ENCODE data around the gene MYO18B. TPM values are rescaled to one million over a fixed set of nuclear protein-coding genes. Genes with fewer than 3 reads are reported as not detected.

The MYO18B gene
- total and polyA plus RNA-seq, 7 donors: 79.3 to 434 (median 273) TPM

DNA sequence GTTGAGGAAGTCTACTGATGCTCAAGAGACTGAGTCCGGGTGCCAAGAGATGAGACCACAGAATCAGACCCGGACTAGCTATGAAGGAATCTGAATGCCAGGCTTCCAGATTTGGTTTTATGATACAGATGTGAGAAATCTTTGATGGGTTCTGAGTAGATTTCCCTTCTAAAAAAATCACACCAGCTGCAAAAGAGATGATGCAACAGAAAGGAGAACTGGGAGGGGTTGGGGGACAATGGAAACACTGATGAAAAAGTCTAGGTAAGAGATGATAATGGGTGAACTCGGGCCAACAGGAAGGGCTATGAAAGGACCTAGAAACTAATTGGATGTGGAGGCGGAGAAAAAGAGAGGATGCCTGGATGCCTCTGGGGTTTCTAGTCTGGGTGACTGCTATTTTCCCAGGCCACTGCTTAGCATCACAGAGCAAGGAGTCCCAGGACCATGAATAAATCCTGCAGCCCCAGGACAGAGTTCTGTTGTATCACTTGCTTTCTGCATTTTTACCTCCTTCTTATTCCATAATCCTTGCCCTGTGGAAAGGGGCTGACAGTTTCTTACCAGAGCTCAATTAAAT, 311.8 kb downstream of the MYO18B start:
- no peaks in the 10 kb centered on the region for H3K9me3 ChIP-seq
- TF ChIP-seq, protein P1, sequence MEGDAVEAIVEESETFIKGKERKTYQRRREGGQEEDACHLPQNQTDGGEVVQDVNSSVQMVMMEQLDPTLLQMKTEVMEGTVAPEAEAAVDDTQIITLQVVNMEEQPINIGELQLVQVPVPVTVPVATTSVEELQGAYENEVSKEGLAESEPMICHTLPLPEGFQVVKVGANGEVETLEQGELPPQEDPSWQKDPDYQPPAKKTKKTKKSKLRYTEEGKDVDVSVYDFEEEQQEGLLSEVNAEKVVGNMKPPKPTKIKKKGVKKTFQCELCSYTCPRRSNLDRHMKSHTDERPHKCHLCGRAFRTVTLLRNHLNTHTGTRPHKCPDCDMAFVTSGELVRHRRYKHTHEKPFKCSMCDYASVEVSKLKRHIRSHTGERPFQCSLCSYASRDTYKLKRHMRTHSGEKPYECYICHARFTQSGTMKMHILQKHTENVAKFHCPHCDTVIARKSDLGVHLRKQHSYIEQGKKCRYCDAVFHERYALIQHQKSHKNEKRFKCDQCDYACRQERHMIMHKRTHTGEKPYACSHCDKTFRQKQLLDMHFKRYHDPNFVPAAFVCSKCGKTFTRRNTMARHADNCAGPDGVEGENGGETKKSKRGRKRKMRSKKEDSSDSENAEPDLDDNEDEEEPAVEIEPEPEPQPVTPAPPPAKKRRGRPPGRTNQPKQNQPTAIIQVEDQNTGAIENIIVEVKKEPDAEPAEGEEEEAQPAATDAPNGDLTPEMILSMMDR (IDR thresholded peaks at IDR 0.05): no peak
- DNase-seq: no peak
- no peak overlapping the region for H3K4me3 ChIP-seq
- 60 to 74% (median 65%) methylated on average over 4 of the region's 4 CpGs for WGBS, 3 donors
- intact Hi-C loops (cut with DNase I): no loop called here
- ATAC-seq: no peak
- no peak overlapping the region for H3K27ac ChIP-seq
- peaks cover 2 to 32% of the 10 kb centered on the region in 2 donors for H3K36me3 ChIP-seq (ENCODE audit: insufficient read depth in 1 of 2, low read depth in 1 of 2)
- no peaks in the 10 kb centered on the region for H3K4me1 ChIP-seq
- no peaks in the 10 kb centered on the region for H3K27me3 ChIP-seq (ENCODE audit: insufficient read depth in 3 of 3, low read length in 2 of 3)

DNA sequence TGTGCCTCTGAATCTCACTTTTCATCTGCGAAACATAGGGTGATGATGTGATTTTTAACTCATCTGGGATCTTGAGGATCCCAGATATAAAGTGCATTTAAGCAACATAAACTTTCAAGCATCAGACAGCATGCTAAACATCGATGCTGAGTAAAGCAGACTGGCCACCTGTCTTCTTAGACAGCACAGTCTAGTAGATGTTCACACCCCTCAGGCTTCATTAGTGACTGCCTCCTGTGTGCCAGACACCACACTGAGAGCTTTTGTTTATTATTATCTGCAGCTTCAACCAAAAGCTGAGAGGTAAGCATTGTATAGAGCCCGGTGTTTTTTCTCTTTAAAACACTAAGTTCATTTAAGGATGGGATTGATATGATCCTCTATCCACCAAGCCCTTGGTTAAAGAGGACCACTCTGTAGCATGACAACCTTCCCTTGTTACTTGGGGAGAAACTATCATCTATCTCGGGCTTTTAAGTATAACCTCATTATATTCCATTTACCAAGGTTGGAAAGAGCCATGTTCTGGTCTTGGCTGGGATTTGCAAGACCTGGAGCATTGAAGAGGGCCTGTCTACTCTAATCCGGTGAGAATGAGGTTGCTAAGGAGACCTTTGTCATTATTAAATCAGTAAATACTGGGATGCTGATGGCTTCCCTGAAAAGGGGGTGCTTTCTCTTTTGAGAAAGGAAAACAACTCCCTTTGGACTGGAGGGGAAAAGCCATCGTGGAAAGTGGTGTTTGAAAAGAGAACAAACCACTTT, 313.0 kb downstream of the MYO18B start:
- 66 to 71% (median 66%) methylated on average over 6 of the region's 6 CpGs for WGBS, 3 donors
- ATAC-seq (no peak), DNase-seq (no peak)
- H3K4me3 ChIP-seq: no peak overlapping the region
- H3K4me1 ChIP-seq: no peaks in the 10 kb centered on the region
- no peaks in the 10 kb centered on the region for H3K27me3 ChIP-seq (ENCODE audit: insufficient read depth in 3 of 3, low read length in 2 of 3)
- intact Hi-C loops (cut with DNase I): no loop called here
- H3K9me3 ChIP-seq: no peaks in the 10 kb centered on the region
- H3K36me3 ChIP-seq (ENCODE audit: insufficient read depth in 1 of 2, low read depth in 1 of 2): peaks cover 2 to 41% of the 10 kb centered on the region in 2 donors
- TF ChIP-seq, protein P1 (IDR thresholded peaks at IDR 0.05): no peak
- no peak overlapping the region for H3K27ac ChIP-seq

DNA sequence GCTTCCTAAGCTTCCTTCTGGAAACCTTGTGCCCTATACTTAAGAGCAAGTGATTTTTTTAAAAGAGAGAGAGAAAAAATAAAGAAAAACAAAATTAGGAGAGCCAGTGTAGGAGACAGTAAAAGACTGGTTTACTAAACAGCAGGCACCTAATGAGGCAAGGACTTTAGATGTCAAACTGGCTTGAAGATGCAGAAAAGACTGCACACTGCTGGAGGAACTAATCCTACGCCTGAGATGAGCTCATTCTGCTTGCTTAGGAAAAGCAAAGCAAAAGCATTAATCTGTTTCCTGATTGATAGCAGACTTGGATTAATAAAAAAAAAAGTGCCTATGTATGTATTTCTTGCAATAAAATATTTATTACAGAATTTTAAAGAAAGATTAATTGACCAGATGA, 313.7 kb downstream of the MYO18B start:
- Histone ChIP-seq H3K27ac (no peak overlapping the region), H3K4me1 (no peaks in the 10 kb centered on the region), H3K4me3 (no peak overlapping the region), H3K9me3 (no peaks in the 10 kb centered on the region), H3K36me3 (ENCODE audit: insufficient read depth in 1 of 2, low read depth in 1 of 2) (peaks cover 2 to 46% of the 10 kb centered on the region in 2 donors), H3K27me3 (ENCODE audit: insufficient read depth in 3 of 3, low read length in 2 of 3) (no peaks in the 10 kb centered on the region)
- intact Hi-C loops (cut with DNase I): no loop called here
- WGBS, 3 donors: 71 to 76% (median 75%) methylated on average over 1 of the region's 1 CpG
- TF ChIP-seq, protein P1 (IDR thresholded peaks at IDR 0.05): no peak
- DNase-seq: no peak
- no peak for ATAC-seq

DNA sequence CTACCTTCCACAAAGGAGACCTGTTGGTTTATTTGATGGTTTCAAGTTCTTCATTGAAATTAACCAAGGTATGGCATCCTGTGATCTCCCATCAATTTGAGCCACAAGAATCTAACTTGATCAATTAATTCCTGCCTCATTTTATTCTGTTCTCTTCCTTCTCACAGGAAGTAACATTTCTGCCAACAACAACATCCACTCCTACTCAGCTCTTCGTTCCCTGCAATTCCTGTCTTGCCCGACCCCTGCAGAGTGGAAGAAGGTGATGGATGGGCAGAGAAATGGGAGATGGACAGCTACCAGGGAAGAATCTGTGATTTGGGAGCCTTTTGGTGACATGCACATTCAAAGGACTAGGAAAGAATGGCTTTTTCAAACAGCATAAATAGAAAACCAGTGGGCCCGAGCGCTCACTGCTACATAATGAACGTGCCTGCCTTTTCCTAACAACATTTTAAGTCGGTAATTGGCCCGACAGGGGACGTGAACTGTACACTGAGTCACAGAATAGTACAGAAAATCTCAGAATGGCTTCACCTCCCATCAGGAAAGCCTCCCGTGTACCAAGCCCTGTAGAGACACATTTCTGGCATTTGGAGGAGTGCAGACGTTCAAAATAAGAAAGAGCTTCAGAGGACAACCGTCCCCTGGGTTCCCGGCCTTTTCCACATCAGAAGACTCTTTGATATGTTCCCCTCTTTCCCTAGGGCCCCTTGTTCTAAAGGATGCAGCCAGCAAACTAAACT, 314.6 kb downstream of the MYO18B start:
- no peaks in the 10 kb centered on the region for H3K4me1 ChIP-seq
- DNase-seq: no peak
- H3K27me3 ChIP-seq (ENCODE audit: insufficient read depth in 3 of 3, low read length in 2 of 3): no peaks in the 10 kb centered on the region
- peaks cover 2 to 53% of the 10 kb centered on the region in 2 donors for H3K36me3 ChIP-seq (ENCODE audit: insufficient read depth in 1 of 2, low read depth in 1 of 2)
- 73 to 79% (median 76%) methylated on average over 12 of the region's 12 CpGs for WGBS, 3 donors
- H3K4me3 ChIP-seq: no peak overlapping the region
- TF ChIP-seq, protein P1 (IDR thresholded peaks at IDR 0.05): no peak
- intact Hi-C loops (cut with DNase I): no loop called here
- no peak for ATAC-seq
- no peak overlapping the region for H3K27ac ChIP-seq
- H3K9me3 ChIP-seq: no peaks in the 10 kb centered on the region

All from psoas muscle (tissue), 8 donors.